ENCODE measurements around the gene EXOC3. TPM values are rescaled to one million over a fixed set of nuclear protein-coding genes. Genes with fewer than 3 reads are reported as not detected.

The EXOC3 gene
- total and polyA plus RNA-seq, 10 of the 15 experiments (the other 5 are each of a cell fraction or from before 2014, with no cell fraction given): 1.6 to 53.0 (median 27.9) TPM

GRCh38 chr5:490116-491106 lies 47.4 kb downstream of the EXOC3 start:
- RAD21 ChIA-PET (ENCODE audit: unreplicated experiment): no interaction called here
- Histone ChIP-seq H3K9ac (ENCODE audit: control insufficient read depth, insufficient read depth, low read length) (no peak overlapping the region), H3K27ac (ENCODE audit: control insufficient read depth, insufficient read depth) (no peak overlapping the region), H3K4me3 (no peak overlapping the region), H3K36me3 (ENCODE audit: control insufficient read depth in 2 of 2, insufficient read depth in 2 of 2, low read length in 1 of 2) (no peaks in the 10 kb centered on the region), H3K4me2 (ENCODE audit: control insufficient read depth, insufficient read depth) (no peak overlapping the region), H2AFZ (ENCODE audit: control insufficient read depth, low read depth, low read length) (no peak overlapping the region), H4K20me1 (ENCODE audit: control insufficient read depth, insufficient read depth) (no peaks in the 10 kb centered on the region), H3K79me2 (ENCODE audit: control insufficient read depth, insufficient read depth, low read length) (no peaks in the 10 kb centered on the region), H3K27me3 (replicated peaks in 1 of 2; ENCODE audit: control insufficient read depth in 2 of 2, insufficient read depth in 2 of 2, low read length in 1 of 2) (no peaks in the 10 kb centered on the region), H3K9me3 (replicated peaks; ENCODE audit: control insufficient read depth, insufficient read depth, low read length) (no peaks in the 10 kb centered on the region), H3K4me1 (ENCODE audit: control insufficient read depth, insufficient read depth, low read length) (no peaks in the 10 kb centered on the region)
- 58% methylated on average over 44 of the region's 48 CpGs for WGBS (ENCODE audit: insufficient coverage, insufficient replicate concordance, low lambda C conversion rate, missing lambda C conversion rate)
- no TSS peak for BruUV-seq (replicated peaks)
- SMC1A ChIA-PET (ENCODE audit: uncharacterized antibody, unreplicated experiment): no interaction called here
- TF ChIP-seq NFYB (IDR thresholded peaks at IDR 0.05; ENCODE audit: insufficient read depth, low read depth, low read length) (no peak), TCF12 (IDR thresholded peaks at IDR 0.05; ENCODE audit: low read depth, low read length) (no peak), EED (IDR thresholded peaks at IDR 0.05; ENCODE audit: low read depth) (no peak), POLR2A (IDR thresholded peaks at IDR 0.05; ENCODE audit: low read depth, low read length) (no peak), POU2F2 (IDR thresholded peaks at IDR 0.05; ENCODE audit: borderline replicate concordance, low read depth, low read length) (no peak), ETV6 (conservative IDR thresholded peaks at IDR 0.05 in 1 of 2, IDR thresholded peaks at IDR 0.05 in 1 of 2; ENCODE audit: borderline replicate concordance in 1 of 2, low read depth in 1 of 2) (no peak), RCOR1 (conservative IDR thresholded peaks at IDR 0.05; ENCODE audit: low read depth, low read length) (no peak), TCF7 (IDR thresholded peaks at IDR 0.05; ENCODE audit: borderline replicate concordance) (no peak), SMAD1 (IDR thresholded peaks at IDR 0.05; ENCODE audit: low read depth, partially characterized antibody) (no peak), JUND (IDR thresholded peaks at IDR 0.05; ENCODE audit: low read depth, low read length) (no peak), E4F1 (IDR thresholded peaks at IDR 0.05; ENCODE audit: borderline replicate concordance, partially characterized antibody) (no peak), RAD21 (IDR thresholded peaks at IDR 0.05; ENCODE audit: insufficient read depth, low read depth, low read length) (no peak), ATF3 (IDR thresholded peaks at IDR 0.05; ENCODE audit: borderline replicate concordance, extremely low read depth, low read depth, low read length) (no peak), USF2 (IDR thresholded peaks at IDR 0.05; ENCODE audit: borderline replicate concordance, low read depth, low read length) (no peak), ZBED1 (IDR thresholded peaks at IDR 0.05; ENCODE audit: borderline replicate concordance) (no peak), SP1 (IDR thresholded peaks at IDR 0.05; ENCODE audit: low read depth, low read length) (no peak), SMARCA5 (IDR thresholded peaks at IDR 0.05) (no peak)
- intact Hi-C loops (cut with micrococcal nuclease; ENCODE audit: unreplicated experiment) (no loop called here), in situ Hi-C loops (cut with MboI) (no loop called here)
- DNase-seq (ENCODE audit: low read depth, low spot score) (no peak), FAIRE-seq (no peak), ATAC-seq (no peak)
- CTCF ChIA-PET: no interaction called here
- POLR2A ChIA-PET: no interaction called here
